Muscle layer of duodenum (tissue), 2 donors: ENCODE results near the gene PIP5K1A.
"Not testable (repeated sequence)": the region's sequence is repeated elsewhere in the genome, so short reads cannot be mapped to it uniquely, and the experiment has no call there.

Experiments used
- H3K27ac ChIP-seq: one replicate; pipeline ENCODE4 v1.7.0; 2013; ENCODE audit warnings: mild to moderate bottlenecking, low read length
- H3K27me3 ChIP-seq: one replicate; pipeline ENCODE4 v1.7.0; 2013; ENCODE audit warnings: low read depth, mild to moderate bottlenecking, control low read depth, low read length
- H3K36me3 ChIP-seq, 2 donors: one replicate each; pipeline ENCODE4 v1.7.0; 2013; ENCODE audit warnings: low read length in 2 of 2, control low read depth in 1 of 2, mild to moderate bottlenecking in 1 of 2; ENCODE audit not compliant: insufficient read depth in 2 of 2, control insufficient read depth in 1 of 2
- H3K4me1 ChIP-seq, 2 donors: one replicate each; pipeline ENCODE4 v1.7.0; 2013; ENCODE audit warnings: low read length in 2 of 2, mild to moderate bottlenecking in 2 of 2, control low read depth in 1 of 2, moderate library complexity in 1 of 2; ENCODE audit not compliant: insufficient read depth in 2 of 2, control insufficient read depth in 1 of 2
- H3K4me3 ChIP-seq, 2 donors: one replicate each; pipeline ENCODE4 v1.7.0; 2013; ENCODE audit warnings: low read length in 2 of 2, low read depth in 1 of 2, mild to moderate bottlenecking in 1 of 2
- H3K9me3 ChIP-seq, 2 donors: one replicate each; pipeline ENCODE4 v1.7.0; 2013; ENCODE audit warnings: low read length in 2 of 2, control low read depth in 1 of 2, mild to moderate bottlenecking in 1 of 2; ENCODE audit not compliant: control insufficient read depth in 1 of 2
- donor health status: healthy.

PIP5K1A gene

GRCh38 chr1:151193856-151194255 is 4.5 kb upstream of the PIP5K1A start:
- H3K4me3 ChIP-seq = no peak overlapping the region
- H3K27ac ChIP-seq = no peak overlapping the region
- peaks cover 0 to 4% of the 10 kb centered on the region in 2 donors for H3K36me3 ChIP-seq
- H3K9me3 ChIP-seq = no peaks in the 10 kb centered on the region
- peaks cover 3 to 10% of the 10 kb centered on the region in 2 donors for H3K4me1 ChIP-seq
- H3K27me3 ChIP-seq = no peaks in the 10 kb centered on the region

- peaks cover 0 to 12% of the 10 kb centered on the region in 2 donors for H3K36me3 ChIP-seq
- H3K4me1 ChIP-seq, H3K27ac ChIP-seq, H3K4me3 ChIP-seq, H3K27me3 ChIP-seq, H3K9me3 ChIP-seq: not testable (repeated sequence)
These were observed 3.3 kb upstream of the PIP5K1A start for GRCh38 chr1:151194894-151195594.

GRCh38 chr1:151196292-151196800 is 2.0 kb upstream of the PIP5K1A start:
- Histone ChIP-seq H3K27ac (peak overlapping the region; percentile 18), H3K9me3 (no peaks in the 10 kb centered on the region), H3K36me3 (peaks cover 0 to 12% of the 10 kb centered on the region in 2 donors), H3K27me3 (no peaks in the 10 kb centered on the region), H3K4me1 (peaks cover 5 to 10% of the 10 kb centered on the region in 2 donors), H3K4me3 (no peak overlapping the region)

- Histone ChIP-seq H3K9me3 (no peaks in the 10 kb centered on the region), H3K27me3 (no peaks in the 10 kb centered on the region), H3K4me1 (peaks cover 5 to 19% of the 10 kb centered on the region in 2 donors), H3K4me3 (peak overlapping the region; percentile 90 to 99), H3K27ac (peak overlapping the region; percentile 98), H3K36me3 (peaks cover 0 to 13% of the 10 kb centered on the region in 2 donors)
These were observed 494 bp upstream of the PIP5K1A start for GRCh38 chr1:151197863-151198253.

GRCh38 chr1:151199873-151200581 is 1.7 kb downstream of the PIP5K1A start:
- peak overlapping the region; percentile 90 to 99 for H3K4me3 ChIP-seq
- H3K36me3 ChIP-seq = peaks cover 0 to 18% of the 10 kb centered on the region in 2 donors
- peak overlapping the region; percentile 98 for H3K27ac ChIP-seq
- no peaks in the 10 kb centered on the region for H3K27me3 ChIP-seq
- H3K9me3 ChIP-seq = no peaks in the 10 kb centered on the region
- peaks cover 5 to 28% of the 10 kb centered on the region in 2 donors for H3K4me1 ChIP-seq

GRCh38 chr1:151205381-151205965 is 7.1 kb downstream of the PIP5K1A start:
- Histone ChIP-seq H3K36me3 (peaks cover 3 to 21% of the 10 kb centered on the region in 2 donors), H3K4me1 (peaks cover 4 to 33% of the 10 kb centered on the region in 2 donors)
- H3K27ac ChIP-seq, H3K27me3 ChIP-seq, H3K9me3 ChIP-seq, H3K4me3 ChIP-seq: not testable (repeated sequence)

GRCh38 chr1:151210830-151211229 is 12.5 kb downstream of the PIP5K1A start:
- Histone ChIP-seq H3K4me1 (peaks cover 2 to 15% of the 10 kb centered on the region in 2 donors), H3K27me3 (no peaks in the 10 kb centered on the region), H3K4me3 (no peak overlapping the region), H3K36me3 (peaks cover 3 to 16% of the 10 kb centered on the region in 2 donors), H3K27ac (no peak overlapping the region), H3K9me3 (no peaks in the 10 kb centered on the region)

- Histone ChIP-seq H3K4me3 (no peak overlapping the region), H3K27me3 (no peaks in the 10 kb centered on the region), H3K4me1 (peaks cover 0 to 7% of the 10 kb centered on the region in 2 donors), H3K27ac (no peak overlapping the region), H3K36me3 (peaks cover 1 to 10% of the 10 kb centered on the region in 2 donors), H3K9me3 (no peaks in the 10 kb centered on the region)
These were observed 13.8 kb downstream of the PIP5K1A start for GRCh38 chr1:151211972-151212705.

- Histone ChIP-seq H3K27me3 (no peaks in the 10 kb centered on the region), H3K27ac (no peak overlapping the region), H3K36me3 (no peaks in the 10 kb centered on the region), H3K9me3 (no peaks in the 10 kb centered on the region), H3K4me3 (no peak overlapping the region), H3K4me1 (peaks cover 0 to 7% of the 10 kb centered on the region in 2 donors)
These were observed 15.2 kb downstream of the PIP5K1A start for GRCh38 chr1:151213560-151213959.

- no peaks in the 10 kb centered on the region for H3K9me3 ChIP-seq
- H3K4me3 ChIP-seq = no peak overlapping the region
- H3K4me1 ChIP-seq = peaks cover 0 to 18% of the 10 kb centered on the region in 2 donors
- no peak overlapping the region for H3K27ac ChIP-seq
- H3K36me3 ChIP-seq = peaks cover 0 to 5% of the 10 kb centered on the region in 2 donors
- H3K27me3 ChIP-seq = no peaks in the 10 kb centered on the region
These were observed 23.3 kb downstream of the PIP5K1A start for GRCh38 chr1:151221616-151222015.

GRCh38 chr1:151222130-151222529 is 23.8 kb downstream of the PIP5K1A start:
- Histone ChIP-seq H3K27ac (no peak overlapping the region), H3K4me3 (no peak overlapping the region), H3K9me3 (no peaks in the 10 kb centered on the region), H3K27me3 (no peaks in the 10 kb centered on the region), H3K4me1 (peaks cover 0 to 18% of the 10 kb centered on the region in 2 donors), H3K36me3 (peaks cover 4 to 8% of the 10 kb centered on the region in 2 donors)
